Immature natural killer cell (primary cell): ENCODE data around the gene SAP25. TPM values are rescaled to one million over a fixed set of nuclear protein-coding genes. Genes with fewer than 3 reads are reported as not detected.
"Not testable (repeated sequence)": the region's sequence is repeated elsewhere in the genome, so short reads cannot be mapped to it uniquely, and the experiment has no call there.

Experiments
- DNase-seq, 3 donors: peaks; one replicate each; pipeline ENCODE4 v3.0.0; 2022; ENCODE audit warnings: mixed read lengths in 1 of 3
- H3K27ac Mint-ChIP-seq, 6 donors: one replicate each; pipeline ENCODE4 v1.8.0; 2020; ENCODE audit warnings: mixed read lengths in 6 of 6, mild to moderate bottlenecking in 5 of 6, inconsistent platforms in 4 of 6, moderate library complexity in 3 of 6
- H3K27me3 Mint-ChIP-seq, 3 donors: one replicate each; pipeline ENCODE4 v1.8.0; 2020 to 2021; ENCODE audit warnings: low read depth in 3 of 3, mild to moderate bottlenecking in 3 of 3, mixed read lengths in 3 of 3, moderate library complexity in 3 of 3, inconsistent platforms in 1 of 3
- H3K36me3 Mint-ChIP-seq, 3 donors: one replicate each; pipeline ENCODE4 v1.8.0; 2020; ENCODE audit warnings: mixed read lengths in 3 of 3, inconsistent platforms in 2 of 3, mild to moderate bottlenecking in 2 of 3
- H3K4me1 Mint-ChIP-seq, 2 donors: one replicate each; pipeline ENCODE4 v1.8.0; 2020; ENCODE audit warnings: inconsistent platforms in 2 of 2, mild to moderate bottlenecking in 2 of 2, mixed read lengths in 2 of 2, moderate library complexity in 1 of 2
- H3K4me3 Mint-ChIP-seq, 5 donors: one replicate each; pipeline ENCODE4 v1.8.0; 2020; ENCODE audit warnings: mild to moderate bottlenecking in 5 of 5, mixed read lengths in 5 of 5, inconsistent platforms in 3 of 5, moderate library complexity in 3 of 5
- H3K9me3 Mint-ChIP-seq, 6 donors: one replicate each; pipeline ENCODE4 v1.8.0; 2020; ENCODE audit warnings: mild to moderate bottlenecking in 6 of 6, mixed read lengths in 6 of 6, inconsistent platforms in 4 of 6, moderate library complexity in 3 of 6
- polyA plus RNA-seq, 3 donors: library from polyadenylated mRNA; unstranded; fragments of 300-500 nt; fragmentation: Illumina TruSeq; gene quantifications; one replicate each; pipeline ENCODE4 v1.2.3, GENCODE V29; 2021

SAP25 gene
- polyA plus RNA-seq, 3 donors from 2014 or later: not detected

GRCh38 chr7:100539436-100540006 is 34.2 kb downstream of the SAP25 start:
- Mint-ChIP-seq H3K4me1 (peaks cover 54 to 60% of the 10 kb centered on the region in 2 donors), H3K36me3 (no peaks in the 10 kb centered on the region), H3K27me3 (peaks cover 5 to 7% (median 7%) of the 10 kb centered on the region in 3 donors), H3K4me3 (peak overlapping the region; percentile 89 to 98 (median 92)), H3K9me3 (no peaks in the 10 kb centered on the region), H3K27ac (peak overlapping the region in 5 of 6 donors; percentile 34 to 88 (median 74))
- DNase-seq: no peak

- H3K27me3 Mint-ChIP-seq: peaks cover 5 to 7% (median 7%) of the 10 kb centered on the region in 3 donors
- no peaks in the 10 kb centered on the region for H3K9me3 Mint-ChIP-seq
- peak within 1 kb of the TSS; percentile 83 to 93 (median 89) for H3K27ac Mint-ChIP-seq
- H3K36me3 Mint-ChIP-seq: no peaks in the 10 kb centered on the region
- H3K4me3 Mint-ChIP-seq: peak within 1 kb of the TSS; percentile 89 to 98 (median 92)
- DNase-seq: peak; percentile 100
- H3K4me1 Mint-ChIP-seq: peaks cover 48 to 53% of the 10 kb centered on the region in 2 donors
Measured at GRCh38 chr7:100538654-100539435, 34.9 kb downstream of the SAP25 start, which contains the start of gene AGFG2. AGFG2 (plus strand) TSS chr7:100539203; CDS start chr7:100539347, 144 bp downstream.

- H3K27me3 Mint-ChIP-seq: peaks cover 5 to 7% (median 7%) of the 10 kb centered on the region in 3 donors
- peaks cover 42 to 48% of the 10 kb centered on the region in 2 donors for H3K4me1 Mint-ChIP-seq
- H3K4me3 Mint-ChIP-seq: peak overlapping the region; percentile 86 to 98 (median 92)
- H3K9me3 Mint-ChIP-seq: no peaks in the 10 kb centered on the region
- no peaks in the 10 kb centered on the region for H3K36me3 Mint-ChIP-seq
- no peak for DNase-seq
- peak overlapping the region; percentile 73 to 93 (median 87) for H3K27ac Mint-ChIP-seq
Measured at GRCh38 chr7:100538348-100538653, 35.4 kb downstream of the SAP25 start.

GRCh38 chr7:100536695-100537094 is 37.0 kb downstream of the SAP25 start:
- H3K4me3 Mint-ChIP-seq, H3K36me3 Mint-ChIP-seq, H3K27ac Mint-ChIP-seq, DNase-seq, H3K9me3 Mint-ChIP-seq, H3K27me3 Mint-ChIP-seq: not testable (repeated sequence)
- peaks cover 28 to 32% of the 10 kb centered on the region in 2 donors for H3K4me1 Mint-ChIP-seq

- not testable (repeated sequence) for H3K27me3 Mint-ChIP-seq, H3K4me3 Mint-ChIP-seq, DNase-seq, H3K36me3 Mint-ChIP-seq, H3K9me3 Mint-ChIP-seq, H3K27ac Mint-ChIP-seq
- H3K4me1 Mint-ChIP-seq: peaks cover 21 to 25% of the 10 kb centered on the region in 2 donors
Measured at GRCh38 chr7:100535982-100536381, 37.7 kb downstream of the SAP25 start.

- no peaks in the 10 kb centered on the region for H3K9me3 Mint-ChIP-seq
- H3K36me3 Mint-ChIP-seq: no peaks in the 10 kb centered on the region
- H3K27ac Mint-ChIP-seq: no peak overlapping the region
- no peak for DNase-seq
- H3K4me3 Mint-ChIP-seq: no peak overlapping the region
- H3K4me1 Mint-ChIP-seq: no peaks in the 10 kb centered on the region
- no peaks in the 10 kb centered on the region for H3K27me3 Mint-ChIP-seq
Measured at GRCh38 chr7:100532165-100533022, 41.3 kb downstream of the SAP25 start.

GRCh38 chr7:100528108-100528866 is 45.4 kb downstream of the SAP25 start:
- not testable (repeated sequence) for DNase-seq, H3K4me3 Mint-ChIP-seq, H3K4me1 Mint-ChIP-seq, H3K27ac Mint-ChIP-seq, H3K9me3 Mint-ChIP-seq, H3K27me3 Mint-ChIP-seq, H3K36me3 Mint-ChIP-seq

GRCh38 chr7:100523192-100523591 is 50.5 kb downstream of the SAP25 start:
- H3K27me3 Mint-ChIP-seq: peaks cover 0 to 10% (median 6%) of the 10 kb centered on the region in 3 donors
- H3K4me1 Mint-ChIP-seq, H3K36me3 Mint-ChIP-seq, H3K27ac Mint-ChIP-seq, H3K9me3 Mint-ChIP-seq, H3K4me3 Mint-ChIP-seq, DNase-seq: not testable (repeated sequence)

Other genes with a start within 250 kb of the SAP25 start
- 10 to 100 TPM; 12.2 to 42.1 (median 12.2) TPM for gene PILRB, start 215.8 kb downstream of the SAP25 start, polyA plus RNA-seq
- gene PILRA, start 200.4 kb downstream of the SAP25 start, polyA plus RNA-seq: 1 to 10 TPM; 1.5 to 2.4 (median 2.0) TPM
- 1 to 10 TPM; 4.1 to 5.9 (median 5.7) TPM for gene ZCWPW1, start 145.2 kb downstream of the SAP25 start, polyA plus RNA-seq
- 10 to 100 TPM in 1 of 3 donors, 1 to 10 TPM in 2; 3.0 to 12.1 (median 8.3) TPM for gene MEPCE, start 144.1 kb downstream of the SAP25 start, polyA plus RNA-seq
- gene PPP1R35, start 137.4 kb downstream of the SAP25 start, polyA plus RNA-seq: 10 to 100 TPM; 25.7 to 42.2 (median 41.8) TPM
- 1 to 10 TPM in 1 of 3 donors, under 1 TPM in 1, not detected in 1; 0.43 to 2.2 TPM for gene SPACDR, start 109.6 kb downstream of the SAP25 start, polyA plus RNA-seq
- 10 to 100 TPM; 32.4 to 42.2 (median 35.3) TPM for gene TSC22D4, start 94.7 kb downstream of the SAP25 start, polyA plus RNA-seq
- gene NYAP1, start 90.0 kb downstream of the SAP25 start, polyA plus RNA-seq: not detected
- gene AGFG2, start 34.7 kb downstream of the SAP25 start, polyA plus RNA-seq: 10 to 100 TPM in 2 of 3 donors, 1 to 10 TPM in 1; 7.1 to 20.7 (median 12.0) TPM
- gene LRCH4, start 12.2 kb upstream of the SAP25 start, polyA plus RNA-seq: 100 to 1,000 TPM in 1 of 3 donors, 10 to 100 TPM in 2; 78.9 to 125 (median 90.4) TPM
- under 1 TPM in 1 of 3 donors, not detected in 2; 0.43 TPM for gene FBXO24, start 12.4 kb upstream of the SAP25 start, polyA plus RNA-seq
- 1 to 10 TPM; 2.0 to 4.9 (median 4.7) TPM for gene PCOLCE, start 28.5 kb upstream of the SAP25 start, polyA plus RNA-seq
- 10 to 100 TPM; 23.2 to 29.3 (median 27.0) TPM for gene MOSPD3, start 38.6 kb upstream of the SAP25 start, polyA plus RNA-seq
- gene TFR2, start 67.7 kb upstream of the SAP25 start, polyA plus RNA-seq: 1 to 10 TPM in 2 of 3 donors, under 1 TPM in 1; 0.85 to 1.8 (median 1.1) TPM
- not detected for gene ACTL6B, start 82.5 kb upstream of the SAP25 start, polyA plus RNA-seq
- 10 to 100 TPM; 61.4 to 71.8 (median 64.8) TPM for gene GNB2, start 99.8 kb upstream of the SAP25 start, polyA plus RNA-seq
- gene GIGYF1, start 120.3 kb upstream of the SAP25 start, polyA plus RNA-seq: 1 to 10 TPM in 1 of 3 donors, under 1 TPM in 2; 0.03 to 2.0 (median 0.47) TPM
- 10 to 100 TPM; 65.1 to 70.3 (median 67.0) TPM for gene POP7, start 132.2 kb upstream of the SAP25 start, polyA plus RNA-seq
- not detected for gene EPO, start 146.6 kb upstream of the SAP25 start, polyA plus RNA-seq
- gene ZAN, start 159.7 kb upstream of the SAP25 start, polyA plus RNA-seq: not detected